ENCODE measurements around the gene MET. TPM values are rescaled to one million over a fixed set of nuclear protein-coding genes. Genes with fewer than 3 reads are reported as not detected.

Gene MET
- total RNA-seq, 1 experiment from 2014 or later = 242 TPM

DNA sequence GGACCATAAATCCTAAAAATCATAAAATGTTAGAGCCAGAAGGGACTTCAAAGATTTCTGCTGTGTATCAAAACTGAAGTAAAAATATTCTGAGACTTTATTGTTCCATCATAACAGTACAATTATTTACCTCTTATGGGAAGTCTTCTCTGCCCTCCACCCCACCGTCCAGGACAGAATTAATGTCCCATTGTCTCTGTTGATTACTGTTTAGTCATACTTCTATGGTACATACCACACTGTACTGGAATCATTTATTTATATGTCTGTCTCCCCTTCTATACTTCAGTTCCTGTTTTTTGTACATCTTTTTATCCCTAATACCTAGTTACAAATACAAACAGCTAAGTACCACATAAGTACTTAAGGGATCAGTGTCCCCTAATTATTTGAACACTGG, 98.9 kb downstream of the MET start:
- CTCF ChIA-PET = interaction anchor here (1.4 kb wide), 1 partner anchor 33 kb away, joined by 3 read pairs; no protein-coding TSS in a partner anchor
- peaks cover 82% of the 10 kb centered on the region for H3K4me1 Mint-ChIP-seq (ENCODE audit: low read depth, unreplicated experiment)
- no TSS peak for BruUV-seq (replicated peaks)
- no peak overlapping the region for H3K4me3 Mint-ChIP-seq (ENCODE audit: low read depth, unreplicated experiment)
- H3K9me3 Mint-ChIP-seq (ENCODE audit: low read depth, unreplicated experiment) = no peaks in the 10 kb centered on the region
- TF ChIP-seq, protein P1, sequence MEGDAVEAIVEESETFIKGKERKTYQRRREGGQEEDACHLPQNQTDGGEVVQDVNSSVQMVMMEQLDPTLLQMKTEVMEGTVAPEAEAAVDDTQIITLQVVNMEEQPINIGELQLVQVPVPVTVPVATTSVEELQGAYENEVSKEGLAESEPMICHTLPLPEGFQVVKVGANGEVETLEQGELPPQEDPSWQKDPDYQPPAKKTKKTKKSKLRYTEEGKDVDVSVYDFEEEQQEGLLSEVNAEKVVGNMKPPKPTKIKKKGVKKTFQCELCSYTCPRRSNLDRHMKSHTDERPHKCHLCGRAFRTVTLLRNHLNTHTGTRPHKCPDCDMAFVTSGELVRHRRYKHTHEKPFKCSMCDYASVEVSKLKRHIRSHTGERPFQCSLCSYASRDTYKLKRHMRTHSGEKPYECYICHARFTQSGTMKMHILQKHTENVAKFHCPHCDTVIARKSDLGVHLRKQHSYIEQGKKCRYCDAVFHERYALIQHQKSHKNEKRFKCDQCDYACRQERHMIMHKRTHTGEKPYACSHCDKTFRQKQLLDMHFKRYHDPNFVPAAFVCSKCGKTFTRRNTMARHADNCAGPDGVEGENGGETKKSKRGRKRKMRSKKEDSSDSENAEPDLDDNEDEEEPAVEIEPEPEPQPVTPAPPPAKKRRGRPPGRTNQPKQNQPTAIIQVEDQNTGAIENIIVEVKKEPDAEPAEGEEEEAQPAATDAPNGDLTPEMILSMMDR (IDR thresholded peaks at IDR 0.05; ENCODE audit: unreplicated experiment) = no peak
- peak overlapping the region; percentile 45 for H3K27ac Mint-ChIP-seq (ENCODE audit: unreplicated experiment)
- peaks cover 74% of the 10 kb centered on the region for H3K36me3 Mint-ChIP-seq (ENCODE audit: insufficient read depth, unreplicated experiment)
- H3K27me3 Mint-ChIP-seq (ENCODE audit: unreplicated experiment) = no peaks in the 10 kb centered on the region
- intact Hi-C loops (cut with micrococcal nuclease; ENCODE audit: unreplicated experiment) = no loop called here
- no peak for DNase-seq

DNA sequence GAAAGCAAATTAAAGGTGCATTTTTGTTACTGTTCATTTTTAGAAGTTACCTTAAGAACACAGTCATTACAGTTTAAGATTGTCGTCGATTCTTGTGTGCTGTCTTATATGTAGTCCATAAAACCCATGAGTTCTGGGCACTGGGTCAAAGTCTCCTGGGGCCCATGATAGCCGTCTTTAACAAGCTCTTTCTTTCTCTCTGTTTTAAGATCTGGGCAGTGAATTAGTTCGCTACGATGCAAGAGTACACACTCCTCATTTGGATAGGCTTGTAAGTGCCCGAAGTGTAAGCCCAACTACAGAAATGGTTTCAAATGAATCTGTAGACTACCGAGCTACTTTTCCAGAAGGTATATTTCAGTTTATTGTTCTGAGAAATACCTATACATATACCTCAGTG, 99.6 kb downstream of the MET start:
- no peaks in the 10 kb centered on the region for H3K27me3 Mint-ChIP-seq (ENCODE audit: unreplicated experiment)
- TF ChIP-seq, protein P1 (IDR thresholded peaks at IDR 0.05; ENCODE audit: unreplicated experiment) = no peak
- intact Hi-C loops (cut with micrococcal nuclease; ENCODE audit: unreplicated experiment) = no loop called here
- H3K36me3 Mint-ChIP-seq (ENCODE audit: insufficient read depth, unreplicated experiment) = peaks cover 77% of the 10 kb centered on the region
- H3K9me3 Mint-ChIP-seq (ENCODE audit: low read depth, unreplicated experiment) = no peaks in the 10 kb centered on the region
- H3K4me3 Mint-ChIP-seq (ENCODE audit: low read depth, unreplicated experiment) = no peak overlapping the region
- no peak for DNase-seq
- no TSS peak for BruUV-seq (replicated peaks)
- H3K27ac Mint-ChIP-seq (ENCODE audit: unreplicated experiment) = peak overlapping the region; percentile 45
- H3K4me1 Mint-ChIP-seq (ENCODE audit: low read depth, unreplicated experiment) = peaks cover 82% of the 10 kb centered on the region
- CTCF ChIA-PET = interaction anchor here (0.9 to 1.6 kb wide), 4 partner anchors 15 to 100 kb away, joined by 3 to 7 read pairs (median 4); partner anchors contain the start of gene MET

DNA sequence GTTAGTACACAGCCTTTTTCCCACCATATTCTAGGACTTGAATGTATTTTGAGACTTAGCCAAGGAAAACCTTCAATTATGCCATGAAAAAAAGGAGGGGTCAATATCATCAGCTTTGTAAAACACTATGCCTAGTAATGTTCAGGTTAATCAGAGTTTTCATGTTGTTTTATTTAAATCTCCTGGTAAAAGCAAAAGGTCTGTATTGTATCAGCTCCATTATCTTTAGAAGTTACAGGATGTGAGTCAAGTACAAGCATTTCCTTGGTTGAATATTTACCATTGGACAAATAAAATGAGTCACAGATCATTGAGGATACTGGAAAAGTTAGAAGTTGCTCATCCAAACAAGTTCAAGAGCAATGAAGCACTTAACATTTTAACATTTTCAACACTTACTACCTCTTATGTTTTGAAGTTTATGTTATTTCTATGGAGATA, 100.4 kb downstream of the MET start:
- CTCF ChIA-PET = interaction anchor here (0.7 to 1.6 kb wide), 6 partner anchors 14 to 101 kb away, joined by 3 to 7 read pairs (median 4); partner anchors contain the start of gene MET
- Mint-ChIP-seq H3K4me3 (ENCODE audit: low read depth, unreplicated experiment) (no peak overlapping the region), H3K9me3 (ENCODE audit: low read depth, unreplicated experiment) (no peaks in the 10 kb centered on the region), H3K27ac (ENCODE audit: unreplicated experiment) (peak overlapping the region; percentile 45), H3K27me3 (ENCODE audit: unreplicated experiment) (no peaks in the 10 kb centered on the region), H3K36me3 (ENCODE audit: insufficient read depth, unreplicated experiment) (peaks cover 85% of the 10 kb centered on the region), H3K4me1 (ENCODE audit: low read depth, unreplicated experiment) (peaks cover 82% of the 10 kb centered on the region)
- intact Hi-C loops (cut with micrococcal nuclease; ENCODE audit: unreplicated experiment) = no loop called here
- DNase-seq = no peak
- no TSS peak for BruUV-seq (replicated peaks)
- TF ChIP-seq, protein P1 (IDR thresholded peaks at IDR 0.05; ENCODE audit: unreplicated experiment) = no peak

DNA sequence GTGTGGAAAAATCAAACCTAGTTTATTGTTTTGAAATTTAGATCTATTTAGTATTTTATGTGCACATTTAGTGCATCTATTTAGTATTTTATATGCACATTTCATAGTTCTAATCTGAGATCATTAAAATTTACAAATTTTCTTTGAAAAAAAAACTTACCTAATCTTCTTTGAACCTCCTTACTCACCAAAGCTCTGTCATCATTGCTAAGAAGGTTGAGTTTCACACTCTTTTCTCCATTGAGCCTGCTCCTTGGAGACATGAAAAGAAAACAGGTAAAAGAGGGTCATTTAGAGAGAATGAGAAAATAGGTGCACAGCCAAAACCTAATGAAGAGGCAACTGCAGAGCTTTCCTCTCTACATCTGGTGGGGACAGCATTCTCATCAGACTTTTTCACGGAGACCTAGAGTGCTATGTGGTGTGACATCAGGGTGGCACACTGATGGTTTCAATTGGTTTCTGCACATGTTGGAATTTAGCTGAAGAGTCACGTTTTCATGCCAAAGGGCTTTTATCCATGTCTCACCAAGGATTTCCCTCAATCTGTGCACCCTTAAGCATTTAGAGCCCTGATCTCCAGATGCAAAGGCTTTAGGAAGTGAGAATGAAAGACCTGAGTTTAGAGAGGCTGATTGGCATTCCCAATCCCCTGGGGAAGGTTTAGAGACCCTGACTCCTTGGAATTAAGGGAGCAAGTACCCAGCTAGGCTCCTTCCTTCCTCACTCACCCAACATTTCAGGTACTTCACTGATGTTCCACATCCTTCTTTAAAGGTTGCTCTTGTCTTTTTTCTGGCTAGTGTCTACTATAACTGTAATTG, 101.1 kb downstream of the MET start:
- Mint-ChIP-seq H3K4me1 (ENCODE audit: low read depth, unreplicated experiment) (peaks cover 85% of the 10 kb centered on the region), H3K27ac (ENCODE audit: unreplicated experiment) (peak overlapping the region; percentile 45), H3K36me3 (ENCODE audit: insufficient read depth, unreplicated experiment) (peaks cover 91% of the 10 kb centered on the region), H3K4me3 (ENCODE audit: low read depth, unreplicated experiment) (no peak overlapping the region), H3K27me3 (ENCODE audit: unreplicated experiment) (no peaks in the 10 kb centered on the region), H3K9me3 (ENCODE audit: low read depth, unreplicated experiment) (no peaks in the 10 kb centered on the region)
- no peak for DNase-seq
- CTCF ChIA-PET = interaction anchor here (1.2 to 1.6 kb wide), 3 partner anchors 14 to 83 kb away, joined by 4 to 7 read pairs (median 4); no protein-coding TSS in a partner anchor
- BruUV-seq (replicated peaks) = no TSS peak
- intact Hi-C loops (cut with micrococcal nuclease; ENCODE audit: unreplicated experiment) = no loop called here
- TF ChIP-seq, protein P1 (IDR thresholded peaks at IDR 0.05; ENCODE audit: unreplicated experiment) = no peak

All from Calu3 (cell line).